Measurements from ENCODE around the gene DTX3. TPM values are rescaled to one million over a fixed set of nuclear protein-coding genes. Genes with fewer than 3 reads are reported as not detected.

The DTX3 gene
- total and polyA plus RNA-seq, 2 of the 13 experiments (the other 11 are each of a cell fraction or from before 2014, with no cell fraction given): 9.0 to 27.2 TPM

- TF ChIP-seq TFE3 (CRISPR knock-in tag; IDR thresholded peaks at IDR 0.05) (no peak), ZNF512B (CRISPR knock-in tag; IDR thresholded peaks at IDR 0.05; ENCODE audit: borderline replicate concordance) (peak; percentile 53; the same call in 1 of the 2 replicates), ZNF20 (CRISPR knock-in tag; IDR thresholded peaks at IDR 0.05) (no peak), HMG20B (CRISPR knock-in tag; conservative IDR thresholded peaks at IDR 0.05) (no peak), HHEX (CRISPR knock-in tag; IDR thresholded peaks at IDR 0.05) (no peak), ZNF782 (CRISPR knock-in tag; IDR thresholded peaks at IDR 0.05; ENCODE audit: borderline replicate concordance) (no peak), TEAD3 (CRISPR knock-in tag; optimal IDR thresholded peaks at IDR 0.05; ENCODE audit: borderline replicate concordance) (no peak), ZBTB4 (CRISPR knock-in tag; IDR thresholded peaks at IDR 0.05; ENCODE audit: borderline replicate concordance) (no peak), SP2 (CRISPR knock-in tag; IDR thresholded peaks at IDR 0.05) (peak; percentile 31; the same call in 1 of the 2 replicates), PRMT3 (CRISPR knock-in tag; IDR thresholded peaks at IDR 0.05; ENCODE audit: borderline replicate concordance, low read depth) (no peak), ZBTB34 (CRISPR knock-in tag; IDR thresholded peaks at IDR 0.05) (no peak), ATF5 (CRISPR knock-in tag; IDR thresholded peaks at IDR 0.05; ENCODE audit: low read depth) (no peak), SNAI1 (CRISPR knock-in tag; IDR thresholded peaks at IDR 0.05; ENCODE audit: borderline replicate concordance) (no peak), RCOR2 (CRISPR knock-in tag; IDR thresholded peaks at IDR 0.05) (no peak), ZNF280D (CRISPR knock-in tag; IDR thresholded peaks at IDR 0.05) (no peak)
These were observed 17.1 kb downstream of the DTX3 start (continued) for GRCh38 chr12:57621497-57622292.

All from HepG2 (cell line).